ENCODE data around the gene RPS15.

RPS15 gene

GRCh38 chr19:1431759-1432506 lies 6.3 kb upstream of the RPS15 start:
- TF ChIP-seq CTCF (IDR thresholded peaks at IDR 0.05; ENCODE audit: unreplicated experiment in 3 of 3) = no peak
- Mint-ChIP-seq H3K4me1 (no peaks in the 10 kb centered on the region), H3K9me3 (no peaks in the 10 kb centered on the region), H3K27ac (no peak overlapping the region), H3K27me3 (ENCODE audit: low read depth) (no peaks in the 10 kb centered on the region), H3K4me3 (no peak overlapping the region), H3K36me3 (ENCODE audit: low read depth) (peaks cover 19% of the 10 kb centered on the region)

- Mint-ChIP-seq H3K27ac (no peak overlapping the region), H3K4me3 (no peak overlapping the region), H3K4me1 (no peaks in the 10 kb centered on the region), H3K27me3 (ENCODE audit: low read depth) (no peaks in the 10 kb centered on the region), H3K9me3 (no peaks in the 10 kb centered on the region), H3K36me3 (ENCODE audit: low read depth) (peaks cover 19% of the 10 kb centered on the region)
- TF ChIP-seq CTCF (IDR thresholded peaks at IDR 0.05; ENCODE audit: unreplicated experiment in 3 of 3) = no peak
These were observed 5.7 kb upstream of the RPS15 start for GRCh38 chr19:1432507-1432887.

GRCh38 chr19:1433119-1434039 lies 4.8 kb upstream of the RPS15 start:
- H3K27ac Mint-ChIP-seq = no peak overlapping the region
- H3K4me1 Mint-ChIP-seq = no peaks in the 10 kb centered on the region
- H3K9me3 Mint-ChIP-seq = no peaks in the 10 kb centered on the region
- no peaks in the 10 kb centered on the region for H3K27me3 Mint-ChIP-seq (ENCODE audit: low read depth)
- TF ChIP-seq CTCF (IDR thresholded peaks at IDR 0.05; ENCODE audit: unreplicated experiment in 3 of 3) = no peak
- H3K4me3 Mint-ChIP-seq = no peak overlapping the region
- H3K36me3 Mint-ChIP-seq (ENCODE audit: low read depth) = peaks cover 15% of the 10 kb centered on the region

- Mint-ChIP-seq H3K36me3 (ENCODE audit: low read depth) (peaks cover 15% of the 10 kb centered on the region), H3K4me3 (no peak overlapping the region), H3K4me1 (no peaks in the 10 kb centered on the region), H3K27ac (no peak overlapping the region), H3K27me3 (ENCODE audit: low read depth) (no peaks in the 10 kb centered on the region), H3K9me3 (no peaks in the 10 kb centered on the region)
- TF ChIP-seq CTCF (IDR thresholded peaks at IDR 0.05; ENCODE audit: unreplicated experiment in 3 of 3) = no peak
These were observed 4.2 kb upstream of the RPS15 start for GRCh38 chr19:1434040-1434366.

GRCh38 chr19:1434577-1435060 lies 3.6 kb upstream of the RPS15 start:
- Mint-ChIP-seq H3K27ac (no peak overlapping the region), H3K36me3 (ENCODE audit: low read depth) (peaks cover 17% of the 10 kb centered on the region), H3K4me1 (no peaks in the 10 kb centered on the region), H3K9me3 (no peaks in the 10 kb centered on the region), H3K27me3 (ENCODE audit: low read depth) (no peaks in the 10 kb centered on the region), H3K4me3 (no peak overlapping the region)
- no peak for TF ChIP-seq CTCF (IDR thresholded peaks at IDR 0.05; ENCODE audit: unreplicated experiment in 3 of 3)

All from nephron (organoid).